NCI-H2107 treated with DMSO at 0.1 percent for 48 hours (cell line): ENCODE results near the gene UBA1.
A peak's percentile ranks its signal among the peaks of the same experiment; 100 is the strongest.

Source experiments
- DNase-seq: peaks from one replicate; lab custom pipeline; 2025; ENCODE audit not compliant: unreplicated experiment; lab: John Stamatoyannopoulos, UW

Gene UBA1

GRCh38 chrX:47187106-47187677 lies 6.4 kb upstream of the UBA1 start:
- no peak for DNase-seq

- DNase-seq: no peak
These were observed 3.7 kb upstream of the UBA1 start for GRCh38 chrX:47189906-47190305.

GRCh38 chrX:47190445-47191269 lies 3.0 kb upstream of the UBA1 start:
- peak; percentile 88 for DNase-seq

- DNase-seq: peak; percentile 44
These were observed 2.3 kb upstream of the UBA1 start for GRCh38 chrX:47191331-47191730.

- no peak for DNase-seq
These were observed 1.7 kb upstream of the UBA1 start for GRCh38 chrX:47191806-47192401.

GRCh38 chrX:47194194-47194787 lies 662 bp downstream of the UBA1 start:
- DNase-seq: no peak

GRCh38 chrX:47196098-47196497 lies 2.5 kb downstream of the UBA1 start:
- no peak for DNase-seq

GRCh38 chrX:47197526-47197925 lies 3.9 kb downstream of the UBA1 start:
- no peak for DNase-seq

GRCh38 chrX:47198026-47198686 lies 4.5 kb downstream of the UBA1 start:
- no peak for DNase-seq

- no peak for DNase-seq
These were observed 5.1 kb downstream of the UBA1 start for GRCh38 chrX:47198687-47199080.

- DNase-seq: no peak
These were observed 5.7 kb downstream of the UBA1 start for GRCh38 chrX:47199286-47199685.

- no peak for DNase-seq
These were observed 6.9 kb downstream of the UBA1 start for GRCh38 chrX:47200385-47201150.

GRCh38 chrX:47201345-47201944 lies 7.8 kb downstream of the UBA1 start:
- DNase-seq: no peak

- DNase-seq: no peak
These were observed 8.7 kb downstream of the UBA1 start for GRCh38 chrX:47202316-47202715.

GRCh38 chrX:47202877-47203276 lies 9.2 kb downstream of the UBA1 start:
- no peak for DNase-seq

GRCh38 chrX:47204970-47205369 lies 11.3 kb downstream of the UBA1 start:
- DNase-seq: no peak

GRCh38 chrX:47206316-47206715 lies 12.7 kb downstream of the UBA1 start:
- no peak for DNase-seq

- DNase-seq: no peak
These were observed 14.5 kb downstream of the UBA1 start for GRCh38 chrX:47208108-47208507.

GRCh38 chrX:47209508-47210238 lies 16.0 kb downstream of the UBA1 start:
- no peak for DNase-seq
